PFSK-1 (cell line): ENCODE results near the gene FAM163B.

Source experiments
- FOXP2 ChIP-seq: optimal IDR thresholded peaks from 2 replicates; pipeline ENCODE3; 2011; ENCODE audit warnings: borderline replicate concordance, control low read depth, inconsistent platforms; ENCODE audit not compliant: insufficient read depth; ENCODE audit errors: extremely low read length, extremely low read depth
- POLR2AphosphoS5 ChIP-seq: IDR thresholded peaks from 2 replicates; pipeline ENCODE4 v1.6.1; 2012; ENCODE audit warnings: low read depth, mild to moderate bottlenecking, control low read depth, low read length, moderate library complexity
- REST ChIP-seq, 2 experiments: IDR thresholded peaks; 2 replicates each; pipeline versions ENCODE4 v1.6.1 to v1.8.0; 2011 to 2012; ENCODE audit warnings: low read depth in 2 of 2, low read length in 2 of 2, control low read depth in 1 of 2, inconsistent platforms in 1 of 2, mild to moderate bottlenecking in 1 of 2, moderate library complexity in 1 of 2; ENCODE audit not compliant: insufficient read depth in 1 of 2
- SIN3A ChIP-seq: IDR thresholded peaks from 2 replicates; pipeline ENCODE4 v1.6.1; 2012; ENCODE audit warnings: mild to moderate bottlenecking, low read length, moderate library complexity, borderline replicate concordance; ENCODE audit not compliant: insufficient read depth
- TAF1 ChIP-seq: IDR thresholded peaks from 2 replicates; pipeline ENCODE4 v1.6.1; 2012; ENCODE audit warnings: low read length, control low read depth, borderline replicate concordance; ENCODE audit not compliant: insufficient read depth

FAM163B gene

GRCh38 chr9:133610845-133611244 lies 1.7 kb upstream of the FAM163B start:
- TF ChIP-seq SIN3A (no peak), REST (IDR thresholded peaks at IDR 0.05; ENCODE audit: insufficient read depth in 1 of 2, low read depth in 2 of 2, low read length in 2 of 2) (no peak), POLR2AphosphoS5 (no peak), FOXP2 (no peak)

- no peak for TF ChIP-seq SIN3A
- TF ChIP-seq TAF1 = no peak
- no peak for TF ChIP-seq REST (IDR thresholded peaks at IDR 0.05; ENCODE audit: insufficient read depth in 1 of 2, low read depth in 2 of 2, low read length in 2 of 2)
- no peak for TF ChIP-seq FOXP2
- TF ChIP-seq POLR2AphosphoS5 = no peak
These were observed 300 bp downstream of the FAM163B start for GRCh38 chr9:133608889-133609288.

GRCh38 chr9:133608382-133608781 lies 807 bp downstream of the FAM163B start:
- TF ChIP-seq TAF1 (no peak), POLR2AphosphoS5 (no peak), REST (IDR thresholded peaks at IDR 0.05; ENCODE audit: insufficient read depth in 1 of 2, low read depth in 2 of 2, low read length in 2 of 2) (no peak), SIN3A (no peak), FOXP2 (no peak)

- TF ChIP-seq FOXP2 (no peak), TAF1 (no peak), POLR2AphosphoS5 (no peak), REST (IDR thresholded peaks at IDR 0.05; ENCODE audit: insufficient read depth in 1 of 2, low read depth in 2 of 2, low read length in 2 of 2) (no peak), SIN3A (no peak)
These were observed 1.2 kb downstream of the FAM163B start for GRCh38 chr9:133607976-133608375.

- no peak for TF ChIP-seq SIN3A
- no peak for TF ChIP-seq TAF1
- no peak for TF ChIP-seq FOXP2
- no peak for TF ChIP-seq POLR2AphosphoS5
These were observed 1.8 kb downstream of the FAM163B start for GRCh38 chr9:133607381-133607780.

GRCh38 chr9:133606708-133607025 lies 2.5 kb downstream of the FAM163B start:
- TF ChIP-seq FOXP2 (no peak), TAF1 (no peak), REST (IDR thresholded peaks at IDR 0.05; ENCODE audit: insufficient read depth in 1 of 2, low read depth in 2 of 2, low read length in 2 of 2) (no peak), SIN3A (no peak), POLR2AphosphoS5 (no peak)
